ENCODE data around the gene PPP1R26.
"Not testable (repeated sequence)": the region's sequence is repeated elsewhere in the genome, so short reads cannot be mapped to it uniquely, and the experiment has no call there.

Gene PPP1R26

GRCh38 chr9:135479469-135480052, at the start of gene PPP1R26:
TSS of gene PPP1R26 (plus strand) at chr9:135479782. CDS start at chr9:135484511, 4,729 bp downstream.
- DNase-seq (no peak), ATAC-seq (no peak)

- no peak for ATAC-seq
- DNase-seq = no peak
These were observed 42.3 kb upstream of the PPP1R26 start for GRCh38 chr9:135437259-135437658.

GRCh38 chr9:135437696-135438095, 41.9 kb upstream of the PPP1R26 start:
- DNase-seq, ATAC-seq: not testable (repeated sequence)

GRCh38 chr9:135438581-135439232, 40.9 kb upstream of the PPP1R26 start:
- ATAC-seq = not testable (repeated sequence)
- DNase-seq = peak; percentile 63

GRCh38 chr9:135439514-135439913, 40.1 kb upstream of the PPP1R26 start:
- not testable (repeated sequence) for ATAC-seq, DNase-seq

- ATAC-seq = no peak
- no peak for DNase-seq
These were observed 39.7 kb upstream of the PPP1R26 start for GRCh38 chr9:135439916-135440315.

- ATAC-seq (no peak), DNase-seq (no peak)
These were observed 39.0 kb upstream of the PPP1R26 start for GRCh38 chr9:135440620-135441019.

GRCh38 chr9:135441105-135442071, 38.2 kb upstream of the PPP1R26 start:
- ATAC-seq, DNase-seq: not testable (repeated sequence)

- DNase-seq = no peak
These were observed 37.5 kb upstream of the PPP1R26 start for GRCh38 chr9:135442075-135442474.

GRCh38 chr9:135443797-135444425, 35.7 kb upstream of the PPP1R26 start:
- ATAC-seq = no peak
- DNase-seq = no peak

More at GRCh38 chr9:135442075-135442474, 37.5 kb upstream of the PPP1R26 start:
- ATAC-seq = no peak

- ATAC-seq (no peak), DNase-seq (no peak)
These were observed 32.5 kb upstream of the PPP1R26 start for GRCh38 chr9:135447126-135447525.

GRCh38 chr9:135448663-135449100, 30.9 kb upstream of the PPP1R26 start:
- ATAC-seq (no peak), DNase-seq (no peak)

- ATAC-seq, DNase-seq: not testable (repeated sequence)
These were observed 30.1 kb upstream of the PPP1R26 start for GRCh38 chr9:135449532-135449931.

GRCh38 chr9:135450956-135451355, 28.6 kb upstream of the PPP1R26 start:
- no peak for DNase-seq
- ATAC-seq = no peak

- not testable (repeated sequence) for DNase-seq
These were observed 27.7 kb upstream of the PPP1R26 start for GRCh38 chr9:135451909-135452308.

GRCh38 chr9:135454737-135455136, 24.8 kb upstream of the PPP1R26 start:
- no peak for DNase-seq
- ATAC-seq = no peak

More at GRCh38 chr9:135451909-135452308, 27.7 kb upstream of the PPP1R26 start:
- ATAC-seq = not testable (repeated sequence)

GRCh38 chr9:135455401-135456030, 24.1 kb upstream of the PPP1R26 start:
- DNase-seq (no peak), ATAC-seq (no peak)

GRCh38 chr9:135456436-135457104, 23.0 kb upstream of the PPP1R26 start:
- no peak for DNase-seq
- no peak for ATAC-seq

- not testable (repeated sequence) for DNase-seq, ATAC-seq
These were observed 21.1 kb upstream of the PPP1R26 start for GRCh38 chr9:135458478-135458877.

- no peak for ATAC-seq
- no peak for DNase-seq
These were observed 17.6 kb upstream of the PPP1R26 start for GRCh38 chr9:135461936-135462335.

- ATAC-seq (no peak), DNase-seq (no peak)
These were observed 16.4 kb upstream of the PPP1R26 start for GRCh38 chr9:135463140-135463539.
